K562 (cell line): ENCODE data around the gene FGGY. TPM values are rescaled to one million over a fixed set of nuclear protein-coding genes. Genes with fewer than 3 reads are reported as not detected.

Experiments used
- ATAC-seq: fragments of 200-7000 bp; cut with Tn5 transposase; 3 replicates; pipeline ENCODE4 v1.9.1; 2020; ENCODE audit warnings: moderate library complexity
- BruUV-seq: library from RNA; stranded (reverse); fragments of 400-500 nt; replicated peaks from 2 replicates; lab custom pipeline; 2021; lab: Mats Ljungman, UMichigan
- CTCF ChIA-PET: fragments of 300-600 bp; formaldehyde crosslinking; extraction: SDS; loops from one replicate; lab custom pipeline; 2021; ENCODE audit warnings: low intra/inter-chr PET ratio; lab: Yijun Ruan, JAX
- POLR2A ChIA-PET: fragments of 300-600, 350-650 bp; sonication (Branson Sonifier 250); formaldehyde crosslinking; extraction: SDS; loops from one replicate; lab custom pipeline; 2021; ENCODE audit warnings: antibody characterized with exemption, inconsistent platforms; lab: Yijun Ruan, JAX
- DNase-seq, 4 experiments: peaks; one replicate each; pipeline versions ENCODE4 v3.0.0 to v3.0.0-alpha.2; 2011 to 2018; ENCODE audit warnings: low spot score in 3 of 4, mixed read lengths in 3 of 4; ENCODE audit errors: extremely low read depth in 1 of 4
- FAIRE-seq: peaks from 2 replicates; lab custom pipeline; 2011; peaks lifted over from hg19 to GRCh38; lab: Jason Lieb, UNC
- H2AFZ ChIP-seq: 2 replicates; pipeline ENCODE4 v1.6.0; 2011; ENCODE audit warnings: low read depth, low read length, control low read depth, inconsistent platforms
- H3K27ac ChIP-seq: fragments of 200-600 bp; 3 replicates; pipeline ENCODE4 v1.8.0; 2011; ENCODE audit warnings: low read depth, mild to moderate bottlenecking, control low read depth, inconsistent platforms, low read length, moderate library complexity, mixed read lengths; ENCODE audit errors: extremely low read depth
- H3K27me3 ChIP-seq, 2 experiments: fragments of 300-600 bp in 1 of 2; 2 replicates in 1 of 2; 3 replicates in 1 of 2; pipeline versions ENCODE4 v1.6.0 to v1.8.0; 2011; ENCODE audit warnings: inconsistent platforms in 2 of 2, low read length in 2 of 2, mild to moderate bottlenecking in 1 of 2, mixed read lengths in 1 of 2, moderate library complexity in 1 of 2; ENCODE audit not compliant: control insufficient read depth in 2 of 2, insufficient read depth in 2 of 2
- H3K36me3 ChIP-seq: fragments of 300-600 bp; 3 replicates; pipeline ENCODE4 v1.8.0; 2011; ENCODE audit warnings: mild to moderate bottlenecking, low read length, inconsistent platforms; ENCODE audit not compliant: control insufficient read depth, insufficient read depth
- H3K4me1 ChIP-seq, 2 experiments: fragments of 200-600 bp in 1 of 2; replicated peaks in 1 of 2; 2 replicates in 1 of 2; 3 replicates in 1 of 2; pipeline versions ENCODE4 v1.5.1 to v1.8.0; 2011; ENCODE audit warnings: inconsistent platforms in 2 of 2, low read length in 2 of 2, mild to moderate bottlenecking in 1 of 2, mixed read lengths in 1 of 2, moderate library complexity in 1 of 2; ENCODE audit not compliant: control insufficient read depth in 2 of 2, insufficient read depth in 2 of 2
- H3K4me2 ChIP-seq: 2 replicates; pipeline ENCODE4 v1.6.1; 2011; ENCODE audit warnings: low read length, control low read depth, inconsistent platforms, mixed read lengths; ENCODE audit not compliant: insufficient read depth
- H3K4me3 ChIP-seq: fragments of 200-600 bp; sonication (generic), shearing (Covaris generic); 2 replicates; pipeline ENCODE4 v1.5.1; 2016; ENCODE audit warnings: control low read depth, inconsistent platforms
- H3K79me2 ChIP-seq: fragments of 200-600 bp; 3 replicates; pipeline ENCODE4 v1.8.0; 2011; ENCODE audit warnings: low read length, inconsistent platforms; ENCODE audit not compliant: control insufficient read depth, insufficient read depth
- H3K9ac ChIP-seq, 2 experiments: 2 replicates each; pipeline versions ENCODE4 v1.6.0 to v1.6.1; 2011; ENCODE audit warnings: low read depth in 2 of 2, low read length in 2 of 2, control low read depth in 1 of 2, inconsistent platforms in 1 of 2, mild to moderate bottlenecking in 1 of 2, mixed read lengths in 1 of 2; ENCODE audit not compliant: insufficient read depth in 1 of 2
- H3K9me1 ChIP-seq: one replicate; pipeline ENCODE4 v1.6.0; 2011; ENCODE audit warnings: inconsistent platforms, mild to moderate bottlenecking, low read length, moderate library complexity; ENCODE audit not compliant: control insufficient read depth, insufficient read depth
- H3K9me3 ChIP-seq: replicated peaks from 2 replicates; pipeline ENCODE4 v1.5.1; 2011; ENCODE audit warnings: low read depth, low read length, inconsistent platforms; ENCODE audit not compliant: control insufficient read depth, insufficient read depth
- H4K20me1 ChIP-seq: replicated peaks from 2 replicates; pipeline ENCODE4 v1.6.1; 2011; ENCODE audit warnings: low read length, inconsistent platforms, mixed read lengths; ENCODE audit not compliant: control insufficient read depth, insufficient read depth
- ETV1 ChIP-seq: fragments of 450-650 bp; conservative IDR thresholded peaks from 2 replicates; pipeline ENCODE4 v1.6.1; 2016; ENCODE audit warnings: missing genetic modification characterization, control low read depth, low read depth, missing compliant biosample characterization
- KAT2B ChIP-seq: IDR thresholded peaks from one replicate; pipeline ENCODE4 v1.6.1; 2012; ENCODE audit warnings: low read depth, mild to moderate bottlenecking, control low read depth, inconsistent platforms, low read length, moderate library complexity
- KHSRP ChIP-seq: fragments of 450-650 bp; IDR thresholded peaks from 2 replicates; pipeline ENCODE4 v1.6.1; 2017
- KLF10 ChIP-seq: fragments of 250-450 bp; sonication (Bioruptor Pico); IDR thresholded peaks from 2 replicates; pipeline ENCODE4 v1.6.1; 2021; ENCODE audit warnings: matching md5 sums
- MCM3 ChIP-seq: fragments of 450-650 bp; IDR thresholded peaks from 2 replicates; pipeline ENCODE4 v1.6.1; 2016
- NFE2L1 ChIP-seq: fragments of 450-650 bp; IDR thresholded peaks from 2 replicates; pipeline ENCODE4 v1.6.1; 2016; ENCODE audit warnings: missing genetic modification characterization, low read depth, mild to moderate bottlenecking, missing compliant biosample characterization, moderate library complexity, borderline replicate concordance
- PYGO2 ChIP-seq: fragments of 450-650 bp; IDR thresholded peaks from 2 replicates; pipeline ENCODE4 v1.6.1; 2016; ENCODE audit warnings: mild to moderate bottlenecking, missing genetic modification characterization, moderate library complexity, missing compliant biosample characterization
- RFX1 ChIP-seq: fragments of 450-650 bp; IDR thresholded peaks from 2 replicates; pipeline ENCODE4 v1.6.1; 2016; ENCODE audit warnings: mild to moderate bottlenecking, moderate library complexity
- TAF15 ChIP-seq: fragments of 200-400 bp; formaldehyde crosslinking; IDR thresholded peaks from 2 replicates; pipeline ENCODE4 v1.6.1; 2017; ENCODE audit warnings: mild to moderate bottlenecking, low read depth, low read length, moderate library complexity
- TOE1 ChIP-seq, 2 experiments: fragments of 450-650 bp in 1 of 2; sonication (generic) in 1 of 2; formaldehyde crosslinking in 1 of 2; IDR thresholded peaks; 2 replicates each; pipeline versions ENCODE4 v1.7.1 to v1.8.0; 2016 to 2022; ENCODE audit warnings: borderline replicate concordance in 2 of 2, mild to moderate bottlenecking in 2 of 2, antibody characterized with exemption in 1 of 2, inconsistent platforms in 1 of 2, low read depth in 1 of 2, missing genetic modification reagents in 1 of 2, moderate library complexity in 1 of 2
- TSC22D4 ChIP-seq: fragments of 450-650 bp; IDR thresholded peaks from 2 replicates; pipeline ENCODE4 v1.6.1; 2016; ENCODE audit warnings: missing genetic modification characterization, missing biosample characterization, control low read depth
- ZBED1 ChIP-seq: IDR thresholded peaks from 2 replicates; pipeline ENCODE4 v1.6.1; 2014
- ZNF384 ChIP-seq: IDR thresholded peaks from 2 replicates; pipeline ENCODE4 v1.6.1; 2012; ENCODE audit warnings: low read depth, low read length, improper control_type of control experiment
- ZNF668 ChIP-seq: fragments of 250-450 bp; sonication (Bioruptor Pico); IDR thresholded peaks from 2 replicates; pipeline ENCODE4 v1.8.0; 2022; ENCODE audit warnings: mild to moderate bottlenecking, inconsistent platforms
- ZNF717 ChIP-seq: fragments of 250-450 bp; sonication (Bioruptor Pico); IDR thresholded peaks from 2 replicates; pipeline ENCODE4 v1.5.0; 2021
- in situ Hi-C: fragments of 300-500 bp; cut with MboI; formaldehyde crosslinking; loops from 4 replicates; pipeline ENCODE4 v1.15.0; 2018; ENCODE audit warnings: inconsistent platforms, mixed read lengths
- intact Hi-C: fragments of 100-400 bp; cut with micrococcal nuclease; formaldehyde crosslinking; loops from 2 replicates; pipeline ENCODE4 v1.14.2; 2022
- polyA plus RNA-seq, 8 experiments: library from polyadenylated mRNA; depleted of rRNA in 4 of 8; stranded (reverse) in 5 of 8; unstranded in 3 of 8; fragments of >200 nt; fragmentation: Nextera tagmentation in 2 of 8; fragmentation: Illumina TruSeq in 1 of 8; extraction: Ambion mirVana in 2 of 8; extraction: Trizol in 1 of 8; gene quantifications; 2 replicates each; pipeline versions ENCODE4 v1.2.1 to v1.2.3, GENCODE V29; 2011 to 2014; ENCODE audit warnings: inconsistent platforms in 1 of 8, missing spikeins in 1 of 8
- total RNA-seq, 7 experiments: library from RNA; depleted of rRNA in 6 of 7; stranded (reverse); fragments of >200 nt in 6 of 7; fragmentation: Illumina TruSeq in 2 of 7; extraction: Trizol in 2 of 7; gene quantifications; 2 replicates each; pipeline versions ENCODE4 v1.2.1 to v1.2.3, GENCODE V29; 2011 to 2021; ENCODE audit warnings: low replicate concordance in 1 of 7
- TF ChIP-seq, protein P1 (sequence below): sonication (generic); formaldehyde crosslinking; IDR thresholded peaks from 2 replicates; pipeline ENCODE4 v1.8.0; 2022; ENCODE audit warnings: missing genetic modification reagents, mild to moderate bottlenecking, moderate library complexity, borderline replicate concordance
- TF ChIP-seq, protein P2 (sequence below): fragments of 150-350 bp; IDR thresholded peaks from 2 replicates; pipeline ENCODE4 v1.6.1; 2014; ENCODE audit warnings: low read depth, mild to moderate bottlenecking, low read length, borderline replicate concordance

The FGGY gene
- total and polyA plus RNA-seq, 9 of the 15 experiments (the other 6 are each of a cell fraction or from before 2014, with no cell fraction given) = 9.7 to 19.2 (median 12.6) TPM

DNA sequence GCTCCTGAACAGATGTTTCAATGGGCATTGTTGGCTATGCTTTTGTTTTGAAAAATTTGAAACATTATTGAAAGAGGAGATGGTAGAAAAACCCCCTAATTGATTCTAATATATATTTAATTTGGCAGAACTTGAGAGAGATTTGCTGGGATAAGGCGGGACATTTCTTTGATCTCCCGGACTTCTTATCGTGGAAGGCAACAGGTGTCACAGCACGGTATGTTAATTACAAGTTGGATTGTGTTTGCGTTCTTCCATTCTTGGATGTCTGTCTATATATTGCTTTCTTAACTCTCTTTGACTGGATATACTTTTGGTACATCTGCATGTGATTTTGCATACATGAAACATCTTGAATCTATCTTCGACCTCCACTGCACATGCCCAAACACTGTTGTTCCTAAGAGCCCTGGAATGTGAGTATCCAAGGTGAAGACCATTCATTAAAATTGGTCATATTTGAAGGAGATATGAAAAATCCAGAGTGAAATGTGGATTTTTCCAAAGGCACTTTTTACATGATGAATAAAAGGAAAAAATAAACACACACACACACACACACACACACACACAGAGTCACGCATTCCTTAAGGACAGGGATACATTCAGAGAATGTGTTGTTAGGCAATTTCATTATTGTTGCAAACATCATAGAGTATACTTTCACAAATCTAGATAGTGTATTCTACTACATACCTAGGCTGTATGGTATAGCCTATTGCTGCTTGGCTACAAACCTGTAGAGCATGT is 81.9 kb downstream of the FGGY start (continued):
- TF ChIP-seq TSC22D4 (tag) (no peak), KHSRP (no peak)
- TF ChIP-seq, all 486 proteins: peak for 0

DNA sequence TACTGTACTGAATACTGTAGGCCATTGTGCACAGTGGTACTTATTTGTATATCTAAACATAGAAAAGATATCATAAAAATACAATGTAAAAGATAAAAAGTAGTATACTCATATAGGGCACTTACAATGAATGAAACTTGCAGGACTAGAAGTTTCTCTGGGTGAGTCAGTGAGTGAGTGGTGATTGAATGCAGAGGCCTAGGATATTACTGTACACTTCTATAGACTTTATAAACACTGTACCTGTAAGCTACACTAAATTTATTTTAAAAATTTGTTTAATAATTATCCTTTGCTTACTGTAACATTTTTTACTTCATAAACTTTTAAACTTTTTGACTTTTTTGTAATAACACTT is 82.5 kb downstream of the FGGY start:
- in situ Hi-C loops = no loop called here
- ATAC-seq = no peak
- no peaks in the 10 kb centered on the region for H3K27me3 ChIP-seq
- no peak for TF ChIP-seq KAT2B
- TF ChIP-seq, protein P1, sequence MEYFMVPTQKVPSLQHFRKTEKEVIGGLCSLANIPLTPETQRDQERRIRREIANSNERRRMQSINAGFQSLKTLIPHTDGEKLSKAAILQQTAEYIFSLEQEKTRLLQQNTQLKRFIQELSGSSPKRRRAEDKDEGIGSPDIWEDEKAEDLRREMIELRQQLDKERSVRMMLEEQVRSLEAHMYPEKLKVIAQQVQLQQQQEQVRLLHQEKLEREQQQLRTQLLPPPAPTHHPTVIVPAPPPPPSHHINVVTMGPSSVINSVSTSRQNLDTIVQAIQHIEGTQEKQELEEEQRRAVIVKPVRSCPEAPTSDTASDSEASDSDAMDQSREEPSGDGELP (CRISPR knock-in tag) = no peak
- TF ChIP-seq, protein P2, sequence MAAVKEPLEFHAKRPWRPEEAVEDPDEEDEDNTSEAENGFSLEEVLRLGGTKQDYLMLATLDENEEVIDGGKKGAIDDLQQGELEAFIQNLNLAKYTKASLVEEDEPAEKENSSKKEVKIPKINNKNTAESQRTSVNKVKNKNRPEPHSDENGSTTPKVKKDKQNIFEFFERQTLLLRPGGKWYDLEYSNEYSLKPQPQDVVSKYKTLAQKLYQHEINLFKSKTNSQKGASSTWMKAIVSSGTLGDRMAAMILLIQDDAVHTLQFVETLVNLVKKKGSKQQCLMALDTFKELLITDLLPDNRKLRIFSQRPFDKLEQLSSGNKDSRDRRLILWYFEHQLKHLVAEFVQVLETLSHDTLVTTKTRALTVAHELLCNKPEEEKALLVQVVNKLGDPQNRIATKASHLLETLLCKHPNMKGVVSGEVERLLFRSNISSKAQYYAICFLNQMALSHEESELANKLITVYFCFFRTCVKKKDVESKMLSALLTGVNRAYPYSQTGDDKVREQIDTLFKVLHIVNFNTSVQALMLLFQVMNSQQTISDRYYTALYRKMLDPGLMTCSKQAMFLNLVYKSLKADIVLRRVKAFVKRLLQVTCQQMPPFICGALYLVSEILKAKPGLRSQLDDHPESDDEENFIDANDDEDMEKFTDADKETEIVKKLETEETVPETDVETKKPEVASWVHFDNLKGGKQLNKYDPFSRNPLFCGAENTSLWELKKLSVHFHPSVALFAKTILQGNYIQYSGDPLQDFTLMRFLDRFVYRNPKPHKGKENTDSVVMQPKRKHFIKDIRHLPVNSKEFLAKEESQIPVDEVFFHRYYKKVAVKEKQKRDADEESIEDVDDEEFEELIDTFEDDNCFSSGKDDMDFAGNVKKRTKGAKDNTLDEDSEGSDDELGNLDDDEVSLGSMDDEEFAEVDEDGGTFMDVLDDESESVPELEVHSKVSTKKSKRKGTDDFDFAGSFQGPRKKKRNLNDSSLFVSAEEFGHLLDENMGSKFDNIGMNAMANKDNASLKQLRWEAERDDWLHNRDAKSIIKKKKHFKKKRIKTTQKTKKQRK = no peak
- TF ChIP-seq ZNF668 (CRISPR knock-in tag) = no peak
- TF ChIP-seq NFE2L1 = no peak
- TF ChIP-seq PYGO2 (tag) = no peak
- TF ChIP-seq TAF15 = no peak
- no peak for TF ChIP-seq ZBED1
- TF ChIP-seq RFX1 = no peak
- no peak for TF ChIP-seq ZNF384
- TF ChIP-seq TOE1 (IDR thresholded peaks at IDR 0.05; ENCODE audit: borderline replicate concordance) = no peak
- TF ChIP-seq TOE1 (CRISPR knock-in tag; IDR thresholded peaks at IDR 0.05; ENCODE audit: borderline replicate concordance, low read depth) = no peak
- TF ChIP-seq KLF10 (CRISPR knock-in tag) = no peak
- TF ChIP-seq MCM3 = no peak
- TF ChIP-seq ZNF717 (CRISPR knock-in tag) = no peak
- TF ChIP-seq ETV1 (tag) = no peak

More for the DNA sequence above, 82.5 kb downstream of the FGGY start:
- Histone ChIP-seq H3K27ac (no peak overlapping the region), H3K4me3 (no peak overlapping the region), H3K9me3 (no peaks in the 10 kb centered on the region; the same call in 1 of the 2 replicates), H2AFZ (no peak overlapping the region), H3K79me2 (no peaks in the 10 kb centered on the region), H3K4me1 (no peaks in the 10 kb centered on the region; a peak in 1 of 5 replicates), H3K4me2 (no peak overlapping the region), H4K20me1 (no peaks in the 10 kb centered on the region), H3K9me1 (no peaks in the 10 kb centered on the region), H3K36me3 (no peaks in the 10 kb centered on the region), H3K9ac (no peak overlapping the region)
- CTCF ChIA-PET = no interaction called here
- FAIRE-seq (no peak), DNase-seq (no peak)
- POLR2A ChIA-PET = no interaction called here
- no TSS peak for BruUV-seq
- intact Hi-C loops = no loop called here
